ENCODE measurements around the gene SLX4IP.
"Not testable (repeated sequence)": the region's sequence is repeated elsewhere in the genome, so short reads cannot be mapped to it uniquely, and the experiment has no call there.

Gene SLX4IP

DNA sequence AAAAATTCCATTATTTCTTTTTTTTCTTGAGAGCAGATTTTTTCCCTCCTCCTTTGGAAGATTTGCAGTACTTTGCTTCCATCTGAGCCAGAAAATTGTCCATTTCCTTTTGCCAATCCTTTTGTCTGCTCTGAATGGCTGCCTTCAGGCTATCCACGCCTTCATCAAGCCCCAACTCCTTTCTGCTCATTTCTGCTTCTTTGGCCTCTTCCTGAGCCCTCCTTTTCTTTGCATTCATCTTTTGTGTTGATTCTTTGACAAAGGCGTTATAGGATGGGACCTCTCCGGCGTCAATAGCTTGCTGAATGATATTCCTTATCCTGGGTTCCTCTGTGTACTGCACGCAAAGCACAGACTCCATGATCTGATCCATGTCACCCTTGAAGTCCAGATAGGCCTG, 178.3 kb downstream of the SLX4IP start:
- DNase-seq = not testable (repeated sequence)

GRCh38 chr20:10613911-10614310, 178.8 kb downstream of the SLX4IP start:
- no peak for DNase-seq

DNA sequence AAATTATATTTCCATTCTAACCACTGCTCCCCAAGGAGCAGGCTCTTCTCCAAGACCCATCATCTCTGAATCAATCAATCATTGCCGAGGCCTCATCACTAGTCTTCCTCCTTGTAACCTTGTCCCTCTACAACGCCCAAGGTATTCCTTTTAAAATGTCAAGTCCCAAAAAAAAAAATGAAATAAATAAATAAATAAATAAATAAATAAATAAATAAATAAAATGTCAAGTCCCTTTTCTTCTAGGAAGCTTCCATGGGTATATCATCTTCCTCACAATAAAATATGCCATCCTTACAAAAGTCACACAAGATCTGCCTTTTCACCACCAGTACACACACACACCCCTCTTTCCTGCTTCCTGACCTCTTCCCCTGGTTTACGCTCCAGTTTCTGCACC, 181.1 kb downstream of the SLX4IP start:
- no peak for DNase-seq

DNA sequence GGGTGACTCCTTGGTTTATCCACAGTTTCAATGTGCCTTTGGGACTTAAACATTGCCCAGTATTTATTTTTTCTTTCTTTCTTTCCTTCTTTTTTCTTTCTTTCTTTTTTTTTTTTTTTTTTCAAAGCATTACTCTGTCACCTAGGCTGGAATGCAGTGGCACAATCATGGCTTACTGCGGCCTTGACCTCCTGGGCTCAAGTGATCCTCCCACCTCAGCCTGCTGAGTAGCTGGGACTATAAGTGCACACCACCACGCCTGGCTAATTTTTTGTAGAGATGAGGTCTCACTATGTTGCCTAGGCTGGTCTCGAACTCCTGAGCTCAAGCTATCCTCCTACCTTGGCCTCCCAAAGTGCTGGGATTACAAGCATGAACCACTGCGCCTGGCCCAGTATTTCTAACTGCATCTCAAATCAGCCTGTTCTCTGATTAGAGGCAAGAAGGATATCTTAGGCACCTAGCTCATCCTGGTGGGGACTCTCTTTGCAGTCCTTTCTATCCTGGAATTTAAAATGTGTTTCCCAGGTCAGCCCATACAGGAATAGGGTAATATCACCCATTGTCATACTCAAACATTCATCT, 182.5 kb downstream of the SLX4IP start:
- not testable (repeated sequence) for DNase-seq

DNA sequence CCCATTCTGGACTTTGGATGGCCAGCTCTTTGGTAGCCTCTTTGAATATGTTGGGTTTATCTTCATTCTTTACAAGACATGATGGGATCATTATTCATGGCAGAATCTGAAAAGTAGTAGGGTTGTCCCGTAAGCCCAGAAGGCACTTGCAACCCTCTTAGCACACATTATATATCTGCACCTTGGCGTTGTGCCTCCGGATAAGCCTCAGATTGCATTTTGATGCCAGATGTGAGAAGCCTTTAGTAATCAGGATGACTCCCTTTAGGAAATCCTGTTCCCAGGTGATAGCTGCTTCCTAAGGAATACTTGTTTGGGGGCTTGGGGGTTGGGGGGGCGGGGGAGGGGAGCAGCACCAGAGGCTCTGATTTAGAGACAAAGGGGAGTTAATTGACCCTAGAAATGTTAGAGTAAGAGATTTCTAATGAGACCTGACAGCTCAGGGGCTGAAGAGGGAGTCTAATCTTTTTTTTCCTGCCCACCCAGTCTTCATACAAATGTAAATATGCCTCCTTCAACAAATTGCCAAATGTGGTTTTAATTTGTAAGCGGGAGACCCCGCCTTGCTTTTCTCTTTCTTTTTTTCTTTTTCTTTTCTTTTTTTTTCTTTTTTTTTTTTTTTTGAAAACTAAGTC, 183.6 kb downstream of the SLX4IP start:
- DNase-seq = no peak

DNA sequence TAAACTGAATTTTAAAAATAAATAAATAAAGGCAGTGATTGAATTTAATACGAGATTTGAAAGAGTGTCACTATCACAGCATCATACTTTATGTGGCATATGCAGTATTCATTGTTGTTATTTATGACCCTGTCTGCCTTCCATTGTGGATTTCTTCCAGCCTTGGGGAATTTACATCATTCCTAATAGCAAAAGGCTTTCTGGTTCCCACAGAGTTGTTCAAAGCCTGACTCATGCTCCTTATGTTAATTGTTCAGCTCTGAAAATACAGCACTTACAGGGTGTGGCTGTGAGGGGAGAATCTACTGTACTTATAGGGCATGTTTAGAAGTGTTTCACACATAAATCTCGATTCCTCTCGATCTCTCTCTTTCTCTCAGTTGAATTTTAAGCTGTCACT, 184.3 kb downstream of the SLX4IP start:
- DNase-seq = no peak

GRCh38 chr20:10621149-10621548, 186.0 kb downstream of the SLX4IP start:
- no peak for DNase-seq

GRCh38 chr20:10622657-10623418, 187.7 kb downstream of the SLX4IP start:
- no peak for DNase-seq

- no peak for DNase-seq
These were observed 190.5 kb downstream of the SLX4IP start for GRCh38 chr20:10625641-10626040.

GRCh38 chr20:10626896-10627295, 191.8 kb downstream of the SLX4IP start:
- no peak for DNase-seq

- no peak for DNase-seq
These were observed 195.0 kb downstream of the SLX4IP start for GRCh38 chr20:10629946-10630650.

- no peak for DNase-seq
These were observed 196.0 kb downstream of the SLX4IP start for GRCh38 chr20:10631126-10631525.

DNA sequence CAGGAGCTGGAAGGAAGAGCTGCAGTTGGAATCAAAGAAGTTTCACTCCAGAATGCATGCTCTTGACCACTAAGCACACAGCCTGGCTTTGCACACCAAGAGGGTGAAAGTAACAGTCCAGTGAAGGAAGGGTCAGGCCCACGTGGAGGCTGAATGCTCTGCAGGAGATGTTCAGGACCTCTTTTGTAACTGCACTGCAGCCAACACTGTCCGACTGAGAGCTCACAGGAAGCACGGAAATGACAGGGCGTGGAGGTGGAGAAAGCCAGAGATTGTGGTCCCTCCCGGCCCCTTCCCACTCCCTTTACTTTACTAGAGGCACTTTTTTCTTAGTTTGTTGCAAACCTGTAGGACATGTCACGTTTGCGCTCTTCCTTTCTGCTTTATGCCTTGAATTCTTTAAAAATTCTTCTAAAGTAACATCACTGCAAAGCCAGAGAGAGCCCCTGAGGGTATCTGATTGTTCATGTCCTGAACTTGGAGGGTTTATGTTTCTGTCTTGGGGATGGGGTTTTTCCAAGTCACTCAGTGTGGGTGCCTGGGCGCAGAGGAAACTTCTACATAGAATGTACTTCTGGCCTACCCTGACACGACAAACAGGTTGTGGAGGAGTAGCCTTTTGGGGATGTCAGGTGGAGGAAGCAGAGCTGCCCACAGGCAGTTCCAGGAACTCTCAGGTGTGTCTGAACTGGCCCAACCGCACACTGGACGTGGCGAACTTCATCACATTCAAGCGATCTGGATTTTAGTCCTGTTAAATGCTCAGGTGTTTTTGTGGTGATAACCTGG, 197.8 kb downstream of the SLX4IP start:
- no peak for DNase-seq

- no peak for DNase-seq
These were observed 198.6 kb downstream of the SLX4IP start for GRCh38 chr20:10633718-10634117.

DNA sequence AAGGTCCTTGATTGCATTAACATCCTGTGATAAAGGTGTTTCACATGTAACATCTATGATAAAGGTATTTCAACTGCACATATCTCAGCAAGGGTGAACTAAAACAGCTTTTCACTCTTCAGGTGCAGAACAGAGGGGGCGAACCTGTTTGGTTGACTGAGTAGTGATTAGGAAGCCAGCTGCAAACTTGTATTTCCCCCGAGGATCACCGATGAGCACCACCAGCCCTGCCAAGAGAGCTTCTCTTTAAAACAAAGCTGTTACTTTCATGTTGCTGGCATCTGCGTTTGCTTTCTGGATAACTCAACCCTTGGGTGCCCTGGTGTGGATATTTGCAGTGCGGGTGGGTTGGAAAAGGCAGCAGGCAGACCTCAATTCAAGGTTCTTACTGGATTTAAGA, 199.1 kb downstream of the SLX4IP start:
- no peak for DNase-seq

DNA sequence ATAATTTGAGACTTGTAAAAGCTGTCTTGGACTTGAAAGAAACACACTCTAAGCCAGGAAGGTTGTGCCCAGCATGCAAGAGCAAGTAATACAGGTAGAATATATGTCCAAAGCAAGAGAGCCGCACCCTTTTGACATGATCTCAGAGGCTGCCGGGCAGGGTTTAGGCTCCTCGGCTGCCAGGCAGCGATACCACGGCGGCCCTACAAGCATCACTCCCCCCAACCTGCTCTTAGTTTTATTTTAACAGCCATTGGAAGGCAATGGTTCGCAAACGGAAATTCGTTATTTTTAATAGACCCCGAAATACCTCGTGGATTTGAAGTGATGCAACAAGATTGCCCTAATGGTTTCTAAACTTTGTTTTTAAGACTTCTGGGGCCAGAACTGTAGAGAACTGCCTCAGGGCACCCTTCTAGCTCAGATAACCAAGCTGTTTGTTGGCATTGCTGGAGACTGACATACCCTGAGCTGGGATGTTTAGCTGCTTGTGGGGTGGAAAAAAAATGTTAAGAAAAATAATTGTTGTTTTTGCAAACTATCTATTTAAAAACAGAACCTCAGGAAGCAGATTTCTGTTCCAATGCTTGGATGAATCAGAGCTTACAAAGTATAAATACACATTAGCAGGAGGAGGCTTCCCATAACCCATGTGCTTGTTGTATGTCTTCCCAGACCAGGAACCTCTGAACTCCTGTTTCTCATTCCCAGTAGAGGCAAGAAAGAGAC, 199.7 kb downstream of the SLX4IP start:
- no peak for DNase-seq

DNA sequence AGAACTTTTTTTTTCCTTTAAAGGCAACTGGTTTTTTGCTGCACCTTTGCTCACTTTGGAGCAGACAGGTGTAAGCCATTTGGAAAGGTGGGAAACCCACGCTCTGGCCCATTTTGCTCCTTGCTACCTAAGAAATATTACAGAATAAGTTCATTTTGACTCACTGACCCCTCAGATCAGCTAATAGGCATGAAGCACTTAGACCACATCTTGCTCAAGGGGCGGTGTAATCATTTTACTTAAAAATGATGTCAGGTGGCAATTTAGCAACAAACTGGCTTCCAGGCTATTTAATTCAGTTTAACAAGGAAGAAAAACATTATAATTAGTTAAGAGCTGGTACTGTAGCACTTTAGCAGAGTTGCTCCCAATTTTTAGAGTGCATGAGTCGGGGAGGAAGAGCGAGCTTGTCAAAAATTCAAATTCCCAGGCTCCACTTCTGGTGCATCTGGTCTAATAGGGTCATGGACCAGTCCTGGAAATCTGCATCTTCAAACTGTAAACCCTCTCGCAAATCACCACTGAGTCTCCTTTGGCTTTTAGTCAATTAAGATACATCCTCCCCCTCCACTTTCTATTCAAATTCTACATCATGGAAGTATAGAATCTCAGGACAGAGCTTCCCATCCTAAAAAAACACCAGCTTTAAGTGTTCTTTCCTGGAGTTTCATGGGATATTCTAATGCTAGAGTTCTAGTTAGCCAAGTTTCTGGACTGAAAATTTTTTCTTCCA, 200.5 kb downstream of the SLX4IP start:
- DNase-seq = no peak

DNA sequence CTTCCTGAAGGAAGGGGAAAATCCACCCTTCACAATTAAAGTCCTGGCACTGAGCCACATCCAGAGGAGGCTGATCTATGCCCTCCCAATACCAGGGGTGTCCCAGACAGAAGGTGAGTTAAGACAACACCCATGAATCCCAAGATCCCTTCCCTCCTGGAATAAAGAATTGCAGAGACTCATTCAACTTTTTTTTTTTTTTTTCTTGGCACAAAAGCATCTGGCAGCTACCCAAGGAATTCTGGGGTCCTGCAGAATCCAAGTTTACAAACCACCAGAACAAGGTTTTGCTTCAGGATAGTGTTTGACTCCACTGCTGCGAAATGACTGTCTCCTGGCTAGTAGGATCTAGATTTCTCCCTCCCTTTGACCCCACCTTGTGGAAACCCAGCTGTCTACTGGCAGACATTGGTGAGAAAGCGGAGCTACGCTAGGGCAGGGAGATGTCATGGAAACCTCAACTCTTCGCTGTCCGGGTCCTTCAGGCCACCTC, 201.3 kb downstream of the SLX4IP start:
- no peak for DNase-seq

DNA sequence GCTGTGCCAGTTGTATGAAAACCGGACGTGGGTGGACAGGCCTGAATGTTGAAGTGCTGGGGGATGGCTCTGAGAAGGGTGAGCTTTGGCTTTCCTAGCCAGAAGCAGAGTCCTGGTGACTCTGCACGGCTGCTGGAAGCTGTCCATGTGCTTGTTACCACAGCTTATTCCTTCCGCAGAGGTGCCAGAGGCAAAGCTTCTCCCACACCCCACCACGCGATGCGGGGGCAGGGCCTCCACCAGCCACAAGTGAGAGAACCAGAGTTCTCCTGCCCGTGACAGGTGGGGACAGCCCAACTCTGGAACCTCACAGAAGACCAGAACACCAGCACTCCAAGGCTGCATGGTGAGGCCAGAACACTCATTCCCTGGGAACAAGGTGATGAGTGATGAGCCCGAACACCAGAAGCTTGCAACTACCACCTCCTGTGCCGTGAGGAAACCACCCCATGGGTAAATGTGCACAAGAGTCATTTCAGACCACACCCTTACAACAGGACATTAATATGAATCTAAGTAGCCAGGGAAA, 202.0 kb downstream of the SLX4IP start:
- DNase-seq = no peak

GRCh38 chr20:10637563-10637962, 202.5 kb downstream of the SLX4IP start:
- no peak for DNase-seq
